Calu3 (cell line): Measurements from ENCODE around the gene DPPA3. TPM values are rescaled to one million over a fixed set of nuclear protein-coding genes. Genes with fewer than 3 reads are reported as not detected.

ENCODE experiments used
- BruUV-seq: library from RNA; stranded (reverse); fragments of 400-500 nt; replicated peaks from 2 replicates; lab custom pipeline; 2021; lab: Mats Ljungman, UMichigan
- CTCF ChIA-PET: fragments of 300-600 bp; sonication (Branson Sonifier 250); formaldehyde crosslinking; loops from one replicate; lab custom pipeline; 2022; ENCODE audit warnings: antibody characterized with exemption; lab: Charles Lee
- DNase-seq: peaks from one replicate; pipeline ENCODE4 v3.0.0; 2022
- H3K27ac Mint-ChIP-seq: one replicate; pipeline ENCODE4 v1.8.0; 2022; ENCODE audit warnings: mixed read lengths; ENCODE audit not compliant: unreplicated experiment
- H3K27me3 Mint-ChIP-seq: one replicate; pipeline ENCODE4 v1.8.0; 2022; ENCODE audit warnings: mixed read lengths; ENCODE audit not compliant: unreplicated experiment
- H3K36me3 Mint-ChIP-seq: one replicate; pipeline ENCODE4 v1.8.0; 2022; ENCODE audit warnings: mild to moderate bottlenecking, moderate library complexity, mixed read lengths; ENCODE audit not compliant: insufficient read depth, unreplicated experiment
- H3K4me1 Mint-ChIP-seq: one replicate; pipeline ENCODE4 v1.8.0; 2022; ENCODE audit warnings: mild to moderate bottlenecking, low read depth, mixed read lengths; ENCODE audit not compliant: unreplicated experiment
- H3K4me3 Mint-ChIP-seq: one replicate; pipeline ENCODE4 v1.8.0; 2022; ENCODE audit warnings: mild to moderate bottlenecking, low read depth, moderate library complexity, mixed read lengths; ENCODE audit not compliant: unreplicated experiment
- H3K9me3 Mint-ChIP-seq: one replicate; pipeline ENCODE4 v1.8.0; 2022; ENCODE audit warnings: low read depth, mixed read lengths; ENCODE audit not compliant: unreplicated experiment
- CTCF ChIP-seq: fragments of 200-600 bp; IDR thresholded peaks from one replicate; pipeline ENCODE4 v1.8.0; 2022; ENCODE audit warnings: antibody characterized with exemption; ENCODE audit not compliant: unreplicated experiment
- intact Hi-C: fragments of 100-400 bp; cut with micrococcal nuclease; formaldehyde crosslinking; loops from one replicate; pipeline ENCODE4 v1.10.0; 2022; ENCODE audit not compliant: unreplicated experiment
- total RNA-seq: library from RNA; stranded (reverse); gene quantifications from 2 replicates; pipeline ENCODE4 v1.2.3, GENCODE V29; 2022

Gene DPPA3
- total RNA-seq, 1 experiment from 2014 or later, result not detected

- Mint-ChIP-seq H3K36me3 (no peaks in the 10 kb centered on the region), H3K27ac (no peak overlapping the region), H3K9me3 (no peaks in the 10 kb centered on the region), H3K27me3 (no peaks in the 10 kb centered on the region), H3K4me3 (no peak overlapping the region), H3K4me1 (peaks cover 8% of the 10 kb centered on the region)
- no peak for DNase-seq
- CTCF ChIA-PET, result interaction anchor here (0.5 to 1.0 kb wide), 4 partner anchors 46 to 167 kb away, joined by 3 read pairs; no protein-coding TSS in a partner anchor
- TF ChIP-seq CTCF, result no peak
- BruUV-seq, result no TSS peak
- intact Hi-C loops, result no loop called here
Observed at GRCh38 chr12:7679251-7680045, 31.8 kb upstream of the DPPA3 start.

- Mint-ChIP-seq H3K36me3 (no peaks in the 10 kb centered on the region), H3K9me3 (no peaks in the 10 kb centered on the region), H3K4me1 (peaks cover 8% of the 10 kb centered on the region), H3K4me3 (no peak overlapping the region), H3K27me3 (no peaks in the 10 kb centered on the region), H3K27ac (no peak overlapping the region)
- TF ChIP-seq CTCF, result no peak
- no peak for DNase-seq
- intact Hi-C loops, result no loop called here
- CTCF ChIA-PET, result no interaction called here
- BruUV-seq, result no TSS peak
Observed at GRCh38 chr12:7681535-7681934, 29.7 kb upstream of the DPPA3 start.

GRCh38 chr12:7693793-7694192 is 17.4 kb upstream of the DPPA3 start:
- TF ChIP-seq CTCF, result no peak
- BruUV-seq, result no TSS peak
- no peaks in the 10 kb centered on the region for H3K9me3 Mint-ChIP-seq
- H3K27me3 Mint-ChIP-seq, result no peaks in the 10 kb centered on the region
- H3K27ac Mint-ChIP-seq, result no peak overlapping the region
- no peaks in the 10 kb centered on the region for H3K36me3 Mint-ChIP-seq
- no peak overlapping the region for H3K4me3 Mint-ChIP-seq
- CTCF ChIA-PET, result no interaction called here
- no peak for DNase-seq
- intact Hi-C loops, result no loop called here
- H3K4me1 Mint-ChIP-seq, result no peaks in the 10 kb centered on the region

- CTCF ChIA-PET, result no interaction called here
- no peaks in the 10 kb centered on the region for H3K36me3 Mint-ChIP-seq
- H3K4me1 Mint-ChIP-seq, result no peaks in the 10 kb centered on the region
- intact Hi-C loops, result no loop called here
- no TSS peak for BruUV-seq
- no peak for DNase-seq
- H3K27me3 Mint-ChIP-seq, result no peaks in the 10 kb centered on the region
- H3K27ac Mint-ChIP-seq, result no peak overlapping the region
- no peaks in the 10 kb centered on the region for H3K9me3 Mint-ChIP-seq
- TF ChIP-seq CTCF, result no peak
- no peak overlapping the region for H3K4me3 Mint-ChIP-seq
Observed at GRCh38 chr12:7694556-7695236, 16.5 kb upstream of the DPPA3 start.
